Activated CD4-positive, alpha-beta T cell treated with anti-CD3 and anti-CD28 coated beads, Interleukin-2, amount 50 U/mL, for 48 hours (primary cell): ENCODE results near the gene THRSP.

Experiments used
- DNase-seq, 2 experiments: peaks; one replicate each; pipeline ENCODE4 v3.0.0-alpha.2; 2020

THRSP gene

GRCh38 chr11:78100261-78100660, 36.6 kb downstream of the THRSP start:
- no peak for DNase-seq

- DNase-seq = no peak
Observed at GRCh38 chr11:78100676-78101472, 37.2 kb downstream of the THRSP start.

- no peak for DNase-seq
Observed at GRCh38 chr11:78109081-78110015, 45.7 kb downstream of the THRSP start.

GRCh38 chr11:78110351-78110750, 46.7 kb downstream of the THRSP start:
- DNase-seq = no peak

GRCh38 chr11:78110830-78111229, 47.2 kb downstream of the THRSP start:
- DNase-seq = no peak

GRCh38 chr11:78111298-78111697, 47.6 kb downstream of the THRSP start:
- no peak for DNase-seq

GRCh38 chr11:78112582-78113275, 49.1 kb downstream of the THRSP start:
- no peak for DNase-seq
